ENCODE data around the gene VPS37B.
A peak's percentile ranks its signal among the peaks of the same experiment; 100 is the strongest.
"Not testable (repeated sequence)": the region's sequence is repeated elsewhere in the genome, so short reads cannot be mapped to it uniquely, and the experiment has no call there.

The VPS37B gene

GRCh38 chr12:122880668-122881067 is 15.3 kb downstream of the VPS37B start:
- peak; percentile 78 for DNase-seq (ENCODE audit: low read depth)
- H3K4me3 ChIP-seq (replicated peaks; ENCODE audit: low read depth, low read length): no peak overlapping the region
- TF ChIP-seq CTCF (IDR thresholded peaks at IDR 0.05; ENCODE audit: low read length, missing control alignments): peak; percentile 74

GRCh38 chr12:122880155-122880667 is 15.7 kb downstream of the VPS37B start:
- peak; percentile 67 for DNase-seq (ENCODE audit: low read depth)
- H3K4me3 ChIP-seq (replicated peaks; ENCODE audit: low read depth, low read length): no peak overlapping the region
- TF ChIP-seq CTCF (IDR thresholded peaks at IDR 0.05; ENCODE audit: low read length, missing control alignments): no peak

- no peak for DNase-seq (ENCODE audit: low read depth)
- H3K4me3 ChIP-seq (replicated peaks; ENCODE audit: low read depth, low read length): no peak overlapping the region
- no peak for TF ChIP-seq CTCF (IDR thresholded peaks at IDR 0.05; ENCODE audit: low read length, missing control alignments)
Measured at GRCh38 chr12:122878780-122879612, 16.9 kb downstream of the VPS37B start.

- DNase-seq (ENCODE audit: low read depth): no peak
- H3K4me3 ChIP-seq (replicated peaks; ENCODE audit: low read depth, low read length): no peak overlapping the region
- no peak for TF ChIP-seq CTCF (IDR thresholded peaks at IDR 0.05; ENCODE audit: low read length, missing control alignments)
Measured at GRCh38 chr12:122876731-122877130, 19.2 kb downstream of the VPS37B start.

GRCh38 chr12:122876281-122876680 is 19.6 kb downstream of the VPS37B start:
- not testable (repeated sequence) for H3K4me3 ChIP-seq (replicated peaks; ENCODE audit: low read depth, low read length); DNase-seq (ENCODE audit: low read depth)

GRCh38 chr12:122875590-122876220 is 20.2 kb downstream of the VPS37B start:
- TF ChIP-seq CTCF (IDR thresholded peaks at IDR 0.05; ENCODE audit: low read length, missing control alignments): no peak
- no peak for DNase-seq (ENCODE audit: low read depth)
- no peak overlapping the region for H3K4me3 ChIP-seq (replicated peaks; ENCODE audit: low read depth, low read length)

GRCh38 chr12:122874081-122874480 is 21.8 kb downstream of the VPS37B start:
- no peak for DNase-seq (ENCODE audit: low read depth)
- H3K4me3 ChIP-seq (replicated peaks; ENCODE audit: low read depth, low read length): no peak overlapping the region
- no peak for TF ChIP-seq CTCF (IDR thresholded peaks at IDR 0.05; ENCODE audit: low read length, missing control alignments)
